ENCODE measurements around the gene PLPP6.

Gene PLPP6

GRCh38 chr9:4662989-4663792 is 1.1 kb downstream of the PLPP6 start:
- no peak for DNase-seq (ENCODE audit: low spot score)

- DNase-seq (ENCODE audit: low spot score) = no peak
Observed at GRCh38 chr9:4663956-4664355, 1.9 kb downstream of the PLPP6 start.

GRCh38 chr9:4665357-4665756 is 3.3 kb downstream of the PLPP6 start:
- no peak for DNase-seq (ENCODE audit: low spot score)

- peak; percentile 49 for DNase-seq (ENCODE audit: low spot score)
Observed at GRCh38 chr9:4666042-4666699, 4.1 kb downstream of the PLPP6 start, which contains the start of gene SPATA6L. SPATA6L (minus strand) TSS chr9:4666480; CDS start chr9:4666250, 230 bp downstream.

- no peak for DNase-seq (ENCODE audit: low spot score)
Observed at GRCh38 chr9:4667681-4668080, 5.6 kb downstream of the PLPP6 start.

- no peak for DNase-seq (ENCODE audit: low spot score)
Observed at GRCh38 chr9:4668604-4669003, 6.5 kb downstream of the PLPP6 start.

GRCh38 chr9:4669890-4670289 is 7.8 kb downstream of the PLPP6 start:
- no peak for DNase-seq (ENCODE audit: low spot score)

- no peak for DNase-seq (ENCODE audit: low spot score)
Observed at GRCh38 chr9:4670591-4670990, 8.5 kb downstream of the PLPP6 start.

- DNase-seq (ENCODE audit: low spot score) = no peak
Observed at GRCh38 chr9:4671737-4672136, 9.6 kb downstream of the PLPP6 start.

- no peak for DNase-seq (ENCODE audit: low spot score)
Observed at GRCh38 chr9:4674783-4675182, 12.7 kb downstream of the PLPP6 start.

GRCh38 chr9:4677392-4677791 is 15.3 kb downstream of the PLPP6 start:
- no peak for DNase-seq (ENCODE audit: low spot score)

- no peak for DNase-seq (ENCODE audit: low spot score)
Observed at GRCh38 chr9:4678679-4679267, 16.7 kb downstream of the PLPP6 start.

- peak; percentile 95 for DNase-seq (ENCODE audit: low spot score)
Observed at GRCh38 chr9:4679268-4680172, 17.4 kb downstream of the PLPP6 start, which contains the start of gene CDC37L1. CDC37L1 (plus strand) TSS chr9:4679569; CDS start chr9:4679768, 199 bp downstream.

- no peak for DNase-seq (ENCODE audit: low spot score)
Observed at GRCh38 chr9:4680173-4680525, 18.1 kb downstream of the PLPP6 start.

GRCh38 chr9:4680750-4681149 is 18.7 kb downstream of the PLPP6 start:
- DNase-seq (ENCODE audit: low spot score) = no peak

- no peak for DNase-seq (ENCODE audit: low spot score)
Observed at GRCh38 chr9:4684820-4685219, 22.7 kb downstream of the PLPP6 start.

- DNase-seq (ENCODE audit: low spot score) = no peak
Observed at GRCh38 chr9:4686112-4686511, 24.0 kb downstream of the PLPP6 start.

GRCh38 chr9:4686584-4686983 is 24.5 kb downstream of the PLPP6 start:
- DNase-seq (ENCODE audit: low spot score) = no peak

GRCh38 chr9:4689021-4689420 is 26.9 kb downstream of the PLPP6 start:
- no peak for DNase-seq (ENCODE audit: low spot score)

GRCh38 chr9:4689687-4690104 is 27.6 kb downstream of the PLPP6 start:
- DNase-seq (ENCODE audit: low spot score) = no peak

- no peak for DNase-seq (ENCODE audit: low spot score)
Observed at GRCh38 chr9:4690144-4690543, 28.1 kb downstream of the PLPP6 start.

GRCh38 chr9:4691795-4692194 is 29.7 kb downstream of the PLPP6 start:
- DNase-seq (ENCODE audit: low spot score) = no peak

Data from iPS-NIHi11 (cell line).